CD4-positive, alpha-beta T cell (primary cell): ENCODE data around the gene CCDC183. TPM values are rescaled to one million over a fixed set of nuclear protein-coding genes. Genes with fewer than 3 reads are reported as not detected.
A peak's percentile ranks its signal among the peaks of the same experiment; 100 is the strongest.

Source experiments
- ATAC-seq: fragments of 200-7000 bp; cut with Tn5 transposase; one replicate; pipeline ENCODE4 v1.10.0; 2022; ENCODE audit warnings: mild to moderate bottlenecking; ENCODE audit not compliant: poor library complexity
- CTCF ChIA-PET: fragments of 350-600 bp; sonication (Branson Sonifier 250); formaldehyde crosslinking; loops from one replicate; lab custom pipeline; 2021; ENCODE audit warnings: antibody characterized with exemption, inconsistent platforms; lab: Charles Lee
- POLR2A ChIA-PET: fragments of 350-600 bp; sonication (Branson Sonifier 250); formaldehyde crosslinking; loops from one replicate; lab custom pipeline; 2021; ENCODE audit warnings: antibody characterized with exemption, inconsistent platforms; lab: Charles Lee
- DNase-seq, 14 experiments: peaks; one replicate each; pipeline ENCODE4 v3.0.0-alpha.2; 2013 to 2020; ENCODE audit warnings: mixed read lengths in 2 of 14
- H3K27ac ChIP-seq, 2 donors: one replicate each; pipeline versions ENCODE4 v1.5.1 to v1.7.0; 2013; ENCODE audit warnings: low read length in 2 of 2, low read depth in 1 of 2, mild to moderate bottlenecking in 1 of 2
- H3K27me3 ChIP-seq, 2 experiments: 1 replicate in 1 of 2; 2 replicates in 1 of 2; pipeline versions ENCODE4 v1.6.1 to v1.7.0; 2013; ENCODE audit warnings: low read length in 2 of 2, control low read depth in 1 of 2, mild to moderate bottlenecking in 1 of 2, moderate library complexity in 1 of 2; ENCODE audit not compliant: insufficient read depth in 2 of 2, control insufficient read depth in 1 of 2
- H3K36me3 ChIP-seq: one replicate; pipeline ENCODE4 v1.6.1; 2013; ENCODE audit warnings: low read length, control low read depth; ENCODE audit not compliant: insufficient read depth
- H3K4me1 ChIP-seq: one replicate; pipeline ENCODE4 v1.6.1; 2013; ENCODE audit warnings: low read length, control low read depth; ENCODE audit not compliant: insufficient read depth
- H3K4me3 ChIP-seq: one replicate; pipeline ENCODE4 v1.5.1; 2013; ENCODE audit warnings: mild to moderate bottlenecking, low read length, moderate library complexity
- H3K9me3 ChIP-seq, 2 experiments: 1 replicate in 1 of 2; 2 replicates in 1 of 2; pipeline versions ENCODE4 v1.6.1 to v1.7.0; 2013; ENCODE audit warnings: low read length in 2 of 2, mild to moderate bottlenecking in 2 of 2, control low read depth in 1 of 2, moderate library complexity in 1 of 2; ENCODE audit not compliant: control insufficient read depth in 1 of 2, insufficient read depth in 1 of 2
- H3K27ac Mint-ChIP-seq: one replicate; pipeline ENCODE4 v1.8.0; 2020; ENCODE audit warnings: mixed read lengths
- H3K27me3 Mint-ChIP-seq: one replicate; pipeline ENCODE4 v1.8.0; 2021; ENCODE audit warnings: mixed read lengths
- H3K36me3 Mint-ChIP-seq: one replicate; pipeline ENCODE4 v1.8.0; 2021; ENCODE audit warnings: low read depth, mixed read lengths
- H3K4me1 Mint-ChIP-seq: one replicate; pipeline ENCODE4 v1.8.0; 2021; ENCODE audit warnings: low read depth, mixed read lengths
- H3K4me3 Mint-ChIP-seq: one replicate; pipeline ENCODE4 v1.8.0; 2020; ENCODE audit warnings: mild to moderate bottlenecking, mixed read lengths
- H3K9me3 Mint-ChIP-seq: one replicate; pipeline ENCODE4 v1.8.0; 2020; ENCODE audit warnings: mixed read lengths
- CTCF ChIP-seq: fragments of 200-600 bp; IDR thresholded peaks from one replicate; pipeline ENCODE4 v1.8.0; 2022; ENCODE audit warnings: antibody characterized with exemption, mild to moderate bottlenecking
- intact Hi-C, 2 experiments: fragments of 100-400 bp; cut with DNase I in 1 of 2; cut with micrococcal nuclease in 1 of 2; formaldehyde crosslinking; loops; one replicate each; pipeline versions ENCODE4 v1.15.1 to v1.9.0; 2023 to 2025; cut with DNase I, micrococcal nuclease
- total RNA-seq, 174 experiments: library from RNA in 2 of 174; stranded (reverse) in 2 of 174; gene quantifications; one replicate each; pipeline ENCODE4 v1.2.3 and lab custom pipeline; 2021 to 2026

The CCDC183 gene
- total RNA-seq, 2 experiments from 2014 or later = 3.0 to 4.6 TPM

DNA sequence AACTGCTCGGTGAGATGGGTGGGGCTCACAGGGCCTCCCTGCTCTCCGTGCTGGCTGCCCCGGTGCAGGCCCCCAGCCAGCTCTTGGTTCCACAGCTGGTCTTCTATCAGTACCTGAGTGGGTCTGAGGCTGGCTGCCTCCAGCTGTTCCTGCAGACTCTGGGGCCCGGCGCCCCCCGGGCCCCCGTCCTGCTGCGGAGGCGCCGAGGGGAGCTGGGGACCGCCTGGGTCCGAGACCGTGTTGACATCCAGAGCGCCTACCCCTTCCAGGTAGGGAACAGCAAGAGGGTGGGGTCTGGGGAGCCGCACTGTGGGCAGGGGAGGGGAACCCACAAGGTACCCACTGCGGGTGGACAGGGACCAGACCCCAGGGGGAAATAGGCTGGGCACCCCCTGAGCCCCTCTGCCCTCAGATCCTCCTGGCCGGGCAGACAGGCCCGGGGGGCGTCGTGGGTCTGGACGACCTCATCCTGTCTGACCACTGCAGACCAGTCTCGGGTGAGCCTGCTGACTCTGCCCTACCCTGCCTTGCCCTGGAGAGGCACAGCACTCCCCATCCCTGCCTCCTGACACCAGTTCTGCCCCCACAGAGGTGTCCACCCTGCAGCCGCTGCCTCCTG, 58.8 kb downstream of the CCDC183 start:
- CTCF ChIA-PET = no interaction called here
- POLR2A ChIA-PET = no interaction called here
- TF ChIP-seq CTCF = no peak

GRCh38 chr9:136855461-136856078, 59.4 kb downstream of the CCDC183 start:
- Histone ChIP-seq H3K4me1 (peaks cover 3% of the 10 kb centered on the region), H3K27ac (no peak overlapping the region), H3K9me3 (no peaks in the 10 kb centered on the region), H3K27me3 (no peaks in the 10 kb centered on the region), H3K36me3 (peaks cover 8% of the 10 kb centered on the region), H3K4me3 (no peak overlapping the region)
- ChIA-PET POLR2A (no interaction called here), CTCF (no interaction called here)
- peak in 2 of 14 experiments; percentile 1 to 22 for DNase-seq
- Mint-ChIP-seq H3K9me3 (no peaks in the 10 kb centered on the region), H3K36me3 (no peaks in the 10 kb centered on the region), H3K27me3 (no peaks in the 10 kb centered on the region), H3K4me3 (no peak overlapping the region), H3K4me1 (no peaks in the 10 kb centered on the region), H3K27ac (no peak overlapping the region)
- intact Hi-C loops = no loop called here
- TF ChIP-seq CTCF = no peak
- no peak for ATAC-seq

More for the DNA sequence above, 58.8 kb downstream of the CCDC183 start:
- intact Hi-C loops = no loop called here
- no peak for ATAC-seq
- no peaks in the 10 kb centered on the region for H3K4me1 Mint-ChIP-seq
- no peaks in the 10 kb centered on the region for H3K27me3 Mint-ChIP-seq
- H3K36me3 ChIP-seq = peaks cover 10% of the 10 kb centered on the region
- H3K27me3 ChIP-seq = no peaks in the 10 kb centered on the region
- H3K4me3 Mint-ChIP-seq = no peak overlapping the region
- peaks cover 8% of the 10 kb centered on the region for H3K4me1 ChIP-seq
- H3K27ac ChIP-seq = no peak overlapping the region
- no peak overlapping the region for H3K4me3 ChIP-seq
- H3K27ac Mint-ChIP-seq = no peak overlapping the region
- no peaks in the 10 kb centered on the region for H3K36me3 Mint-ChIP-seq
- DNase-seq = peak in 2 of 14 experiments; percentile 0 to 22
- H3K9me3 Mint-ChIP-seq = no peaks in the 10 kb centered on the region
- H3K9me3 ChIP-seq = no peaks in the 10 kb centered on the region

GRCh38 chr9:136856079-136856476, 59.9 kb downstream of the CCDC183 start:
- Histone ChIP-seq H3K4me3 (no peak overlapping the region), H3K4me1 (peaks cover 3% of the 10 kb centered on the region), H3K36me3 (peaks cover 4% of the 10 kb centered on the region), H3K27me3 (no peaks in the 10 kb centered on the region), H3K9me3 (no peaks in the 10 kb centered on the region), H3K27ac (no peak overlapping the region)
- Mint-ChIP-seq H3K27ac (no peak overlapping the region), H3K36me3 (no peaks in the 10 kb centered on the region), H3K27me3 (no peaks in the 10 kb centered on the region), H3K9me3 (no peaks in the 10 kb centered on the region), H3K4me1 (no peaks in the 10 kb centered on the region), H3K4me3 (no peak overlapping the region)
- ATAC-seq = no peak
- ChIA-PET CTCF (no interaction called here), POLR2A (no interaction called here)
- TF ChIP-seq CTCF = no peak
- DNase-seq = peak in 2 of 14 experiments; percentile 0 to 16
- intact Hi-C loops = no loop called here
